GM18951 (cell line): ENCODE data around the gene STAB2.

ENCODE experiments used
- POLR2A ChIP-seq: IDR thresholded peaks from 4 replicates; pipeline ENCODE4 v1.6.1; 2011; ENCODE audit warnings: mild to moderate bottlenecking; ENCODE audit not compliant: insufficient read length, insufficient read depth; ENCODE audit errors: extremely low read depth
- in situ Hi-C: fragments of 300-500 bp; cut with MboI; formaldehyde crosslinking; loops from one replicate; pipeline ENCODE4 v1.12.0; 2022; ENCODE audit warnings: low sequenced_read_pairs, mixed read lengths, inconsistent platforms; ENCODE audit not compliant: unreplicated experiment

STAB2 gene, protein sequence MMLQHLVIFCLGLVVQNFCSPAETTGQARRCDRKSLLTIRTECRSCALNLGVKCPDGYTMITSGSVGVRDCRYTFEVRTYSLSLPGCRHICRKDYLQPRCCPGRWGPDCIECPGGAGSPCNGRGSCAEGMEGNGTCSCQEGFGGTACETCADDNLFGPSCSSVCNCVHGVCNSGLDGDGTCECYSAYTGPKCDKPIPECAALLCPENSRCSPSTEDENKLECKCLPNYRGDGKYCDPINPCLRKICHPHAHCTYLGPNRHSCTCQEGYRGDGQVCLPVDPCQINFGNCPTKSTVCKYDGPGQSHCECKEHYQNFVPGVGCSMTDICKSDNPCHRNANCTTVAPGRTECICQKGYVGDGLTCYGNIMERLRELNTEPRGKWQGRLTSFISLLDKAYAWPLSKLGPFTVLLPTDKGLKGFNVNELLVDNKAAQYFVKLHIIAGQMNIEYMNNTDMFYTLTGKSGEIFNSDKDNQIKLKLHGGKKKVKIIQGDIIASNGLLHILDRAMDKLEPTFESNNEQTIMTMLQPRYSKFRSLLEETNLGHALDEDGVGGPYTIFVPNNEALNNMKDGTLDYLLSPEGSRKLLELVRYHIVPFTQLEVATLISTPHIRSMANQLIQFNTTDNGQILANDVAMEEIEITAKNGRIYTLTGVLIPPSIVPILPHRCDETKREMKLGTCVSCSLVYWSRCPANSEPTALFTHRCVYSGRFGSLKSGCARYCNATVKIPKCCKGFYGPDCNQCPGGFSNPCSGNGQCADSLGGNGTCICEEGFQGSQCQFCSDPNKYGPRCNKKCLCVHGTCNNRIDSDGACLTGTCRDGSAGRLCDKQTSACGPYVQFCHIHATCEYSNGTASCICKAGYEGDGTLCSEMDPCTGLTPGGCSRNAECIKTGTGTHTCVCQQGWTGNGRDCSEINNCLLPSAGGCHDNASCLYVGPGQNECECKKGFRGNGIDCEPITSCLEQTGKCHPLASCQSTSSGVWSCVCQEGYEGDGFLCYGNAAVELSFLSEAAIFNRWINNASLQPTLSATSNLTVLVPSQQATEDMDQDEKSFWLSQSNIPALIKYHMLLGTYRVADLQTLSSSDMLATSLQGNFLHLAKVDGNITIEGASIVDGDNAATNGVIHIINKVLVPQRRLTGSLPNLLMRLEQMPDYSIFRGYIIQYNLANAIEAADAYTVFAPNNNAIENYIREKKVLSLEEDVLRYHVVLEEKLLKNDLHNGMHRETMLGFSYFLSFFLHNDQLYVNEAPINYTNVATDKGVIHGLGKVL (N-terminal part only)

DNA sequence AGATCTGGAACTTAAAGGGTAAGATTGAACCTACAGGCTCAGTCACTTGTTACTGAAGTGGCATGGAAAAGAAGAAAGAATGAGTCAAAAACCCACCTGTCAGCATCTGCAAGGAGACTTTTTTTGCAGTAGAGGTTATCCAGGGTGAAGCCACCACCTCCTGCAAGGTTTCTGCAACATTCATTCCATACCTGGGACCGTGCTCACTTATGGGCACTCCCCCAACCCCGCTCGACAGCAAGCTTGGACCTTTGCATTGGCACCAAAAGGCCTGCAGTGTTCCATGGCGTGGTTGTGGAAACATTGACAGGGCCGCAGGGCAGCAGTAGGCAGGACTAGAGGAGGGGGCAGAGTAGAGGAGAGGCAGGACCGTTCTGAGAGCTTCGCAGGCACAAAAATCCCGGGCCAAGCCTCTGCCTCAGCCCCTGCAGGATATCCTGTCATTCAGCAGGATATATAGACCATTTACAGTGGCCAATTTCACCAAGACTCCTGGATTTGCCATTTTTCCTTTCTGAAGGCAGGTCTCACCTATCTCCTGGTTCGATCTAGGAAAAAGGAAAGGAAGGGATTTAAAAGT lies at the start of gene STAB2:
Gene STAB2 (plus strand): TSS at position 483 of the 580 bp plus-strand sequence. CDS start 204 bp downstream, outside the sequence.
- in situ Hi-C loops = no loop called here
- no peak for TF ChIP-seq POLR2A

DNA sequence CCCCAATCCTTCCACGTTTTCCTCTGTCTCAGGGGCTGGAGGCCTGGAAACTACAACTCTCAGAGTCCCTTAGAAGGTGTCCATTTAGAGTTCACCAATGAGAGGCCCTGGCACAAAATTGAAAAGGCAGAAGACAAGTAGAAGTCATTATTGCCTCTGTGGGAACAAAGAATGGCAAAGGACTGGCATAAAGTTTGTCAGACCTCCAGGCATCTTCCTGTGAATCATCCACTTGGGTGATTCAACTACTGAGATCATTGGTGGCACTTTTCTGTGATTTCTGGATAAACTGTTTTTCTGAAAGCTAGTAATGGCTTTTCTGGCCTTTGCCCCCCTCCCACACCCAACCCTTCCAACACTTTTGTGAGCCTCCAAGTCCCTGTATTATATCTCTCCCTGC lies 48.7 kb upstream of the STAB2 start:
- in situ Hi-C loops = no loop called here
- no peak for TF ChIP-seq POLR2A

- TF ChIP-seq POLR2A = no peak
- in situ Hi-C loops = loop anchor here (10.0 kb wide), 1 partner anchor 656 kb away; no protein-coding TSS in a partner anchor
These were observed 46.8 kb upstream of the STAB2 start for GRCh38 chr12:103540319-103540718.

- in situ Hi-C loops = loop anchor here (10.0 kb wide), 1 partner anchor 657 kb away; no protein-coding TSS in a partner anchor
- TF ChIP-seq POLR2A = no peak
These were observed 45.0 kb upstream of the STAB2 start for GRCh38 chr12:103542078-103542477.

- no peak for TF ChIP-seq POLR2A
- in situ Hi-C loops = loop anchor here (5.0 to 10.0 kb wide), 2 partner anchors 45 to 662 kb away; no protein-coding TSS in a partner anchor
These were observed 40.1 kb upstream of the STAB2 start for GRCh38 chr12:103546959-103547358.

DNA sequence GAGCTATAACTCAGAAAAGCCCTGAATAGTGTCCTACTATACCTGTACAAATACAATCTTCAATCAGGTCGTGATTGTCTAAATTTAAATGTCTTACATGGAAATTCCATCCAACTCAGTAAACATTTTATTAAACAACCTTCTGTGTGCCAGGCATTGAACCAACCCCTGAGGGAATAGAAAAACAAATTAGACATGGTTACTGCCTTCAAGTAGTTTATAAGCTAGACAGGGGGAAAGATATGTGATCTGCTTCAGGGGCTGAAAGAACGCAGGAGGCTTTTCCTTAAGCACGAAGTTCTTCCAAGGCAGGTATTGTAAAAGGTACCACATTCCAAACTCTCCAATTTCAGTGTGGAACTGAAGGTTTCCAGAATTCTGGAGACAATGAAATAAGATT lies 39.7 kb upstream of the STAB2 start:
- TF ChIP-seq POLR2A = no peak
- in situ Hi-C loops = loop anchor here (5.0 to 10.0 kb wide), 2 partner anchors 45 to 663 kb away; no protein-coding TSS in a partner anchor

DNA sequence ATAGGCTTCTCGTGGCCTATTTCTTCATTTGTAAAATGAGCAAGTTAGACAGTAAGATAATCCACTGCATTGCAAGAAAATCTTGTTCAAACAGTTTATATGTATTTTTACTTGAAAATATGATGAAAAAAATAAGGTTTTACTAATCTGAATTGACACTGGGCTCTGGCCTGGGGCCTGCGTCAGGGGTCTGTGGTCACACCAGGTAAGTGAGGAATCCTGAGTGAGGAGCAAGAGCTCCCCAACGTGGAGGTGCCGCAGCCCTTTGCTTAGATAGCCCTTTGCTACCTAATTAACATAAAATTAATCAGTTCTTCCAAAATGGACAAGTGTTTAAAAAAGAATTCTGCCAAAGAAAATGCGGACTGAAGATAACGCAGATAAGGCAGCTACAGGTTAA lies 39.1 kb upstream of the STAB2 start:
- TF ChIP-seq POLR2A = no peak
- in situ Hi-C loops = loop anchor here (5.0 to 10.0 kb wide), 2 partner anchors 46 to 663 kb away; no protein-coding TSS in a partner anchor

GRCh38 chr12:103548622-103549601 lies 38.2 kb upstream of the STAB2 start:
- TF ChIP-seq POLR2A = no peak
- in situ Hi-C loops = loop anchor here (5.0 to 10.0 kb wide), 2 partner anchors 47 to 664 kb away; no protein-coding TSS in a partner anchor

- in situ Hi-C loops = no loop called here
- no peak for TF ChIP-seq POLR2A
These were observed 30.0 kb upstream of the STAB2 start for GRCh38 chr12:103556890-103557627.

GRCh38 chr12:103557628-103558010 lies 29.5 kb upstream of the STAB2 start:
- in situ Hi-C loops = no loop called here
- no peak for TF ChIP-seq POLR2A
